GM11168 (cell line): Measurements from ENCODE around the gene IFIT1.
"Not testable (repeated sequence)": the region's sequence is repeated elsewhere in the genome, so short reads cannot be mapped to it uniquely, and the experiment has no call there.

Source experiments
- in situ Hi-C: fragments of 300-500 bp; cut with MboI; formaldehyde crosslinking; loops from one replicate; pipeline ENCODE4 v1.12.0; 2022; ENCODE audit warnings: low sequenced_read_pairs; ENCODE audit not compliant: unreplicated experiment

Gene IFIT1

DNA sequence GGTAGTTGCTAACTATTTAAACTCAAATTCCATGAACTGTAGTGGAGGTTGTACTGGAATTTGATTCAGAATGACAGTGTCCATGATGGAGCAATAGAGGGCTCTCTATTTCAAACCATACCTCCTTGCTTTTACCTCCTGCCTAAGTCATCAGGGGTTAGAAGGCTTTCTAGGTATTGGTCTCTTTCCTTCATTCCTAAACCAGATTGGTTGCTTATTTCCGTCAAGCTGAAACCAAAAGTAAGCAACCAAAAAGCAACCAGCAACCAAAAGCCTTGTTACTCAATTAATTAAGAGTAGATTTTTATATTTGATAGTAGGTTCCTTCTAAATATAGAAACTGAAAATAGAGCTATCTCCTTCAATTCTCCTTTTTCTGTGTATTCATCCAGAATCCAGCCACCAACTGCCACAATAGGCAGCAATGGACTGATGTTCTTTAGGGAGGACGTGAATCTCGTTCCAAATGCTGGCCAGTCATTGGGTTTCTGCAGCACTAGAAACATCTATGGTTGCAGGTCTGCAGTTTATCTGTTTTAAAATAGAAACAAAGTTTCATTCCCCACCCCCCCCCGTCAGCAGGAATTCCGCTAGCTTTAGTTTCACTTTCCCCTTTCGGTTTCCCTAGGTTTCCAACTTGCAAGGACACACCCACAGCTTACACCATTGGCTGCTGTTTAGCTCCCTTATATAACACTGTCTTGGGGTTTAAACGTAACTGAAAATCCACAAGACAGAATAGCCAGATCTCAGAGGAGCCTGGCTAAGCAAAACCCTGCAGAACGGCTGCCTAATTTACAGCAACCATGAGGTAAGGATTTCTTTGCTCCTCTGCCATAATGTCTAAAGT, at the start of gene IFIT1:
Gene IFIT1, plus strand, starts transcription at position 717 of the 850 bp plus-strand sequence. Its CDS starts 90 bp downstream, at position 807.
- in situ Hi-C loops, result no loop called here

DNA sequence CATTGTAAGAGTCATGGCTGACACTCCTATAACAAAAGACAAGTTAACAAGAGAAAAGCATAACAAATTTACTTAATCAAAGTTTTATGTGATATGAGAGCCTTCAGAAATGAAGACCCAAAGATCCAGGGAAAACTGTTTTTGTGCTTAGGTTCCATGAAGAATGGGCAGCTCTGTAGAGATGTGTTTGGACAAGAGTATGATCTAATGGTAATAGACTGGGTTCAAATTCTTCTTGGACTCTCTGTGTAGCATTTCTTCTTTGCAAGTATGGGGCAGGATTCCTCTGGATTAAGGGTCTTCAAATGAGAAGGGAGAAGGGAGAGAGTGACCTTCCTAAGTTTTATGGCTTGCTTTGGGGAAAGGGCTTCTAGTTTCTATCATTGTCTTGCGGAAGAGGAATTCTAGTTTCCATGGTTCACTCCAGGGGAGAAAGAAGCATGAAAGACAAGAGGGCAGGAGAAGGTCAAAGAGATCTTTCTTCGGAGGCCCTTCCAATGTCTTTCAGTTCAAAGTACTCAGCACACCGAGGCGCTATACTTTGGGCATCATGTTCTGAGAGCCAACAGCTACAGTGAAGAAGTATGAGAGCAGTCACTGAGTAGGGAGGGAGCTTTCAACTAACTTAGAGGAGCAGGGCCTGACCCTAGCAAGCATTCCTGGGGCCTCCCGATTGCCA, 49.2 kb upstream of the IFIT1 start:
- in situ Hi-C loops, result no loop called here

- in situ Hi-C loops, result no loop called here
Measured at GRCh38 chr10:89344156-89344555, 48.3 kb upstream of the IFIT1 start.

DNA sequence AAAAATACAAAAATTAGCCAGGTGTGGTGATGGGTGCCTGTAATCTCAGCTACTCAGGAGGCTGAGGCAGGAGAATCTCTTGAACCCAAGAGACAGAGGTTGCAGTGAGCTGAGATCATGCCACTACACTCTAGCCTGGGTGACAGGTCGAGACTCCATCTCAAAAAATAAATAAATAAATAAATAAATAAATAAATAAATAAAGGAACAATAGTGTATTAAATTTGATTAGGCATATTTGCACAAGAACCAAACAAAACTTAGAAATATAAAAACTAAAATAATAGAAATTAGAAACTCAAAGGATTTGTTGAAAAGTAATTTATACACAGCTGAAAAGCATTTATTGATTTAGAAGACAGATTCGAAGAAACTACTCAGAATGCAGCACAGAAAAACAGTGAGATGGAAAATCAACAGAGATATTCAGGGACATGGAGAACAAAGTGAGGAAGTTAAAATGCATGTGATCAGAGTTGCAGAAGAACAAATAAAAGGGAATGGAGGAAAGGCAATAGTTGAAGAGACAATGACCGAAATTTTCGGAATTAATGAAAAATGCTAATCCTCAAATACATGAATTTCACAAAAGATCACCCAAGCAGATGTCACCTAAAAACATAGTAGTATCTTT, 46.9 kb upstream of the IFIT1 start:
- in situ Hi-C loops, result no loop called here

- in situ Hi-C loops, result no loop called here
Measured at GRCh38 chr10:89346405-89347254, 45.8 kb upstream of the IFIT1 start.

DNA sequence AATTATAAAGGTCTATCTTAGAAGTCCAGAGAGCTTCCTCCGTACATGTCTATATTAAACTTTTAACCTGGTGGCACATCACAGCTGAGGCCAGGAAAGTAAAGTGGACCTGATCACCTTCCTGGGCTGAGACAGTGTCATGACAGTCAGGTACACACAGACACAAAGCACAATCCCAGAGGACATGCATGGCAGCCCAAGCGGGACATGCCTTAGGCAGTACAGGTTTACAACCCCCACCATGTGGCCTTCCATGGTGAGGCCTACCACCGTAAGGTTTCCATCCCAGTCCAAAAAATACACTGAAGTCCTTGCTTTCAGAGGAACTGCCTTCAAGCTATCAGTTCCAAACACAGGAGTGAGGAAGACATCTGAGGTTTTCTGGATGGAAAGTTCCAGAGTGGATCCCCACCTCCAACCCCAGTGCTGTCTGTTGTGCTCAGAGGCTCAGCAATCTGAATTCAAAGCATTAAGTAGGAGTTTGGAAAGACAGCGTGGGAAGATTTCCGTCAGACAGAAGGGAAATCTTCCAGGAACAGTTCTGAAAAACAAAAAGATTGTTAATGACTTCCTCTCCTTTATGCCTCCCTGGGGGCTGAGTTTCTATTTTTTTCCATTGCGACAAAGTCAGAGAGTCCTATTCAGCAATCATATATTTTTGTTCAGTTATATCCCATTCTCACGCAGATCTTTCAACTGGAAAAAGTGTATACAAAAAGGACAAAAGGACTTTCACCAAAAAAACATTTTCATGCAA, 44.5 kb upstream of the IFIT1 start:
- in situ Hi-C loops, result no loop called here

- in situ Hi-C loops, result no loop called here
Measured at GRCh38 chr10:89348481-89348880, 43.9 kb upstream of the IFIT1 start.

DNA sequence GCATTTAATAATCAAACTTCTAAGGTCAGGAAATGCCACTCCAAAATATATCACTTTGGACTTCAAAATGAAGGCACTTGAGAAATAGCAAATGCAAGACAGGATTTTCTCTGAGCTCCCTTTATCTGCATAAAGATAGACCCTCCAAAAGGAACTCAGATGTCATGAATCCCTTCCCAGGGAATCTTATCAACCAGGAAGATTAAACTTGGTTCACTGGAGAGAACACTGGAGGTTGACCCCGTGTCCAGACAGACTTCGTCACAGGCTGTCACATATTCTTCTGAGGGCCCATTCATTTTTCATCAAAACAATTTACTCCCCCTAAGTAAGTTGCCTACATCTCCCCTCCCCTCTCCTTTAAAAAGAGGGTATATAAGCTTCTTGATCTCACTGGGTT, 43.4 kb upstream of the IFIT1 start:
- in situ Hi-C loops, result no loop called here

GRCh38 chr10:89350631-89351315, 41.6 kb upstream of the IFIT1 start:
- in situ Hi-C loops, result not testable (repeated sequence)

DNA sequence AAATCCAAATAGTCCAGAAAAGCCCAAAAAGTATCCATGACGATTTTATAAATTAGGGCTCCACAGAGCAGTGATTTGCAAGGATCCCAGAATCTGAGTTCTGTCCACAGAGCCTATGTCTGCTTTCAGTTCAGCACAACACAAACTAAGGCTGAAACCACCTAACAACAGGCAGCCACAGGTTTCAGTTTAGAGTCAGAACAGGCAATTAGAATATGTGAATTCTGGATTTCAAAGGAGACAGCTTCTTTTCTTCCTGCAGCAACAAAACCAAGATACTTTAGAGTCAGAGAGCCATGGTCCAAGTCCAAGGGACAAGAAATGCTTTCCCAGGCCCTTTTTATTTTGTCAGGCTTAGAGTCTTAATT, 41.0 kb upstream of the IFIT1 start:
- in situ Hi-C loops, result no loop called here

DNA sequence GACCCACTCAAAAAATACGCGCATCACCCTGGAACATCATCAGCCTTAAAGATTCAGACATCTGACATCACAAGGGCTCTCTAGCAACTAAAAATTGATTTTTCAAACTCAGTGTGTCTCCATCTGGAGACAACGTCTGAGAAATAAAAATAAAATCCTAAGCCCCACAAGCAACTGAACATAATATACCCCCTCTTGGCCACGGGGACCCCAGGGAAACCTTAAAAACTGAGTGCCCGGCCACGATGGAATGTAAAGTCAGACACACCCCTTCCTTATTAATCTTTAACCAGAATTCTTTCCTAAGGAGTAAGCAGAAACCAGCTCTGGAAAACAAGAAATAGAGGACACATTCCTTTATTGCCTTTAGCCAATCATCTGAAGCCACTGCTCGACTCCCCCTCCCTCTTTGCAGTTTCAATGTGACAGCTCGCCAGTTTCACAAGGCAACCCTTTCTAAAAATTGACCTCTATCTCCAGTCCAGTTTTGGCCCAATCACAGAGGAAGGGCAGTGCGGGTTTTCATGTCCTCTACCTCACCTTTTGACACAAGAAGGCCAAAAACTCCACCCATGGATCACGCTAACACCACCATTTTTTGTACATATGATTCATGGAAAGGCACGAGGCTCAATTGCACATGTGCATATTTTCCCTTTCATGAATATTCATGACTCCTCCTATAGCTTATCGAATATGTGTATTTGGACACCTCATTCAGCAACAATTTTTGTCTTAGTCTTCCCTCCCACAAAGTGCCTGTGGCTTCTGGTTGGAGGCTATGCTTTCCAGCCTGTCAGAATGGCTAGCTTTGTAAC, 40.4 kb upstream of the IFIT1 start:
- in situ Hi-C loops, result no loop called here

DNA sequence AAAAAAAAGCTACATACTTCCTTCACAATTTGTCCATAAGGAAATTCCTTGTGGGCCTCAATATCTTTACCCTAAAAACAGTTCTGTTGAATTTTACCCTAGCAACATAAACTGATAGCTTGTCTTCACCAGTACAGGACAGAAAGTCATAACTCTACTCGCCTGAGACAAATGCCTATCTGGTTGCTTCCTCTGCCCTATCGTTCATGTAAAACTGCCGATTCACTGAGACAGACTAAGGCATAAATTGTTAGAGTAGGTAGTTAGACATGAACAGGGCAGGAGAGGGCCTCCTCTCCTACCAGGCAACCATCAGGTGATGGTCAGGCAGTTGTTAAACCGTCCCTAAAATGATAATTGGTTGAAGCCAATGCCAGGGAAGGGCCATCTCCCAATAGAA, 39.6 kb upstream of the IFIT1 start:
- in situ Hi-C loops, result no loop called here

DNA sequence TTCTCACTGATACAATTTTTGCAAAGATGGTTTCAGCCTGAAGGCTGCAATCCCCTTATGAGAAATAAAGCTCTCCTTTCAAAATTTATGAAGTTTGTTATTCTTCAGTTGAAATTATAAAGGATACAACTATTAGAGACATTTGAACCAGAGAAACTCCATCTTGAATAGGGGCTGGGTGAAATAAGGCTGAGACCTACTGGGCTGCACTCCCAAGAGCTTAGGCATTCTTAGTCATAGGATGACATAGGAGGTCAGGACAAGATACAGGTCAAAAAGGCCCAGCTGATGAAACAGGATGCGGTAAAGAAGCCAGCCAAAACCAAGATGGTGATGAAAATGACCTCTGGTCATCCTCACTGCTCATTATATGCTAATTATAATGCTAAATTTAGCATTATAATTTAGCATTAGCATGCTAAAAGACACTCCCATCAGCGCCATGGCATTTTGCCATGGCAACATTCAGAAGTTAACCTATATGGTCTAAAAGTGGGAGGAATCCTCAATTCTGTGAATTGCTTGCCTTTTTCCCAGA, 37.0 kb upstream of the IFIT1 start:
- in situ Hi-C loops, result no loop called here

DNA sequence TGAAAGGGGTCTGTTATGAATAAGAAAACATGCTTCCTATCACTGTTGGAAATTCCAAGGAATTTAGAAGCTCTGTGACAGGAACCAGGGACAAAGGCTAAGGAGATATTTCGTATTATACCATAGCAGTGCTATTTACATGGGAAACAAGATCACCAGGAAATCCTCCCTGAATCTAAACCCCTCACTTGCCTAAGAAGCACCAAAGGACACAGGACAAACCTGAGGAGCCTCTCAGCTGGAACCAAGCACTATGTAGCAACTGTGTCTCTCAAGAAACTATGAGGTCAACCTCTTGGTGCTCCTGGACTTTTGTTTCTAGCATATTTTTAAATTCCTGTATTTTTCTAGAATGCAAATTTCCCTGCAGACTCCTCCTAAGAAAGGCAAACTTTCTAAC, 35.3 kb upstream of the IFIT1 start:
- in situ Hi-C loops, result no loop called here

GRCh38 chr10:89357975-89358374, 34.4 kb upstream of the IFIT1 start:
- in situ Hi-C loops, result no loop called here

DNA sequence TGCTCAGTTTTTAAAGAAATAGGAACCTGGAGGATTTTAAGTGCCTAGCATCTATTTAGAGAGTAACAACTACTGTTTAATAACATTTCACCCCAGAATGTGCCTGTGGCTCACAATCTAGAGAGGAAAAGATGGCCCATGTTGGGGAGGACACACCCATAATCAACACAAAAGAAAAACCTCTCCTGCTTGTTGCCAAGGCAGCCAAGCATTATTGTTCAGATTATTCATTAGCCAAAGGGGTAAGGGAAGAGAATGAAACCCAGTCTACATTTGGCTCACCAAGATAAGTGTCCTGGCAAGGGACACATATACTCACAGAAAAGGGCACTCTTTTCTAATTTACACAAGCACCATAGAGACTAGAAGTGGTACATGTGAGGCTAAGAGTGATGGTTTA, 32.3 kb upstream of the IFIT1 start:
- in situ Hi-C loops, result no loop called here

GRCh38 chr10:89362929-89363328, 29.5 kb upstream of the IFIT1 start:
- in situ Hi-C loops, result no loop called here
